Activated CD8-positive, alpha-beta T cell treated with anti-CD3 and anti-CD28 coated beads for 36 hours (primary cell): Measurements from ENCODE around the gene PARVB. TPM values are rescaled to one million over a fixed set of nuclear protein-coding genes. Genes with fewer than 3 reads are reported as not detected.

Experiments
- ATAC-seq: fragments of 200-7000 bp; cut with Tn5 transposase; one replicate; pipeline ENCODE4 v1.10.0; 2021; ENCODE audit warnings: mild to moderate bottlenecking, moderate library complexity
- CTCF ChIA-PET: fragments of 350-600 bp; sonication (Branson Sonifier 250); formaldehyde crosslinking; loops from one replicate; lab custom pipeline; 2021; ENCODE audit warnings: antibody characterized with exemption; lab: Charles Lee
- POLR2A ChIA-PET: fragments of 350-600 bp; sonication (Branson Sonifier 250); formaldehyde crosslinking; loops from one replicate; lab custom pipeline; 2021; ENCODE audit warnings: antibody characterized with exemption; lab: Charles Lee
- DNase-seq: peaks from one replicate; pipeline ENCODE4 v3.0.0-alpha.2; 2020
- H3K27ac Mint-ChIP-seq: one replicate; pipeline ENCODE4 v1.8.0; 2021; ENCODE audit warnings: mild to moderate bottlenecking, mixed read lengths
- H3K27me3 Mint-ChIP-seq: one replicate; pipeline ENCODE4 v1.8.0; 2021; ENCODE audit warnings: mixed read lengths
- H3K36me3 Mint-ChIP-seq: one replicate; pipeline ENCODE4 v1.8.0; 2021; ENCODE audit warnings: low read depth, mixed read lengths
- H3K4me1 Mint-ChIP-seq: one replicate; pipeline ENCODE4 v1.8.0; 2021; ENCODE audit warnings: low read depth, mixed read lengths
- H3K4me3 Mint-ChIP-seq: one replicate; pipeline ENCODE4 v1.8.0; 2021; ENCODE audit warnings: mild to moderate bottlenecking, moderate library complexity, mixed read lengths
- H3K9me3 Mint-ChIP-seq: one replicate; pipeline ENCODE4 v1.8.0; 2021; ENCODE audit warnings: mixed read lengths
- CTCF ChIP-seq: fragments of 200-600 bp; IDR thresholded peaks from one replicate; pipeline ENCODE4 v1.8.0; 2022; ENCODE audit warnings: antibody characterized with exemption, mild to moderate bottlenecking
- intact Hi-C: fragments of 100-400 bp; cut with micrococcal nuclease; formaldehyde crosslinking; loops from one replicate; pipeline ENCODE4 v1.10.0; 2022
- total RNA-seq, 2 experiments: library from RNA; stranded (reverse); gene quantifications; one replicate each; pipeline ENCODE4 v1.2.3, GENCODE V29; 2021

Gene PARVB
- total RNA-seq, 2 experiments from 2014 or later: 71.0 to 73.1 TPM

- DNase-seq (peak; percentile 21), ATAC-seq (no peak)
- intact Hi-C loops: loop anchor here (10.0 kb wide), 1 partner anchor 145 kb away; no protein-coding TSS in a partner anchor
- Mint-ChIP-seq H3K4me1 (peaks cover 26% of the 10 kb centered on the region), H3K27ac (peak overlapping the region; percentile 98), H3K36me3 (peaks cover 19% of the 10 kb centered on the region), H3K27me3 (no peaks in the 10 kb centered on the region), H3K9me3 (no peaks in the 10 kb centered on the region), H3K4me3 (peak overlapping the region; percentile 94)
- TF ChIP-seq CTCF: no peak
- ChIA-PET CTCF (interaction anchor here (2.3 to 2.4 kb wide), 2 partner anchors 187 to 505 kb away, joined by 5 to 13 read pairs; no protein-coding TSS in a partner anchor), POLR2A (interaction anchor here (6.9 kb wide), 1 partner anchor 14 kb away, joined by 59 read pairs; no protein-coding TSS in a partner anchor)
These were observed 156.0 kb downstream of the PARVB start for GRCh38 chr22:44179989-44180705.

- Mint-ChIP-seq H3K27me3 (no peaks in the 10 kb centered on the region), H3K36me3 (peaks cover 19% of the 10 kb centered on the region), H3K27ac (peak within 1 kb of the TSS; percentile 98), H3K4me1 (peaks cover 28% of the 10 kb centered on the region), H3K4me3 (peak within 1 kb of the TSS; percentile 94), H3K9me3 (no peaks in the 10 kb centered on the region)
- ATAC-seq (peak; percentile 41), DNase-seq (peak; percentile 59)
- ChIA-PET POLR2A (interaction anchor here (1.5 to 6.9 kb wide), 2 partner anchors 13 to 154 kb away, joined by 4 to 59 read pairs; no protein-coding TSS in a partner anchor), CTCF (interaction anchor here (0.6 to 2.8 kb wide), 6 partner anchors 13 to 504 kb away, joined by 3 to 13 read pairs (median 6); no protein-coding TSS in a partner anchor)
- TF ChIP-seq CTCF: no peak
- intact Hi-C loops: loop anchor here (10.0 kb wide), 1 partner anchor 144 kb away; no protein-coding TSS in a partner anchor
These were observed 156.6 kb downstream of the PARVB start, which contains the start of gene PARVG for GRCh38 chr22:44180706-44181032. Gene PARVG (plus strand): TSS chr22:44180925. CDS start chr22:44183330, 2,405 bp downstream.

GRCh38 chr22:44181033-44181911, 157.2 kb downstream of the PARVB start:
- peaks cover 20% of the 10 kb centered on the region for H3K36me3 Mint-ChIP-seq
- no peaks in the 10 kb centered on the region for H3K27me3 Mint-ChIP-seq
- peak overlapping the region; percentile 94 for H3K4me3 Mint-ChIP-seq
- DNase-seq (peak; percentile 80), ATAC-seq (peak; percentile 60)
- TF ChIP-seq CTCF: no peak
- intact Hi-C loops: loop anchor here (10.0 kb wide), 1 partner anchor 144 kb away; no protein-coding TSS in a partner anchor
- CTCF ChIA-PET: interaction anchor here (0.6 to 2.8 kb wide), 6 partner anchors 12 to 504 kb away, joined by 3 to 13 read pairs (median 6); no protein-coding TSS in a partner anchor
- no peaks in the 10 kb centered on the region for H3K9me3 Mint-ChIP-seq
- peak overlapping the region; percentile 98 for H3K27ac Mint-ChIP-seq
- POLR2A ChIA-PET: interaction anchor here (1.0 to 6.9 kb wide), 3 partner anchors 13 to 154 kb away, joined by 4 to 59 read pairs (median 4); no protein-coding TSS in a partner anchor
- peaks cover 28% of the 10 kb centered on the region for H3K4me1 Mint-ChIP-seq

DNA sequence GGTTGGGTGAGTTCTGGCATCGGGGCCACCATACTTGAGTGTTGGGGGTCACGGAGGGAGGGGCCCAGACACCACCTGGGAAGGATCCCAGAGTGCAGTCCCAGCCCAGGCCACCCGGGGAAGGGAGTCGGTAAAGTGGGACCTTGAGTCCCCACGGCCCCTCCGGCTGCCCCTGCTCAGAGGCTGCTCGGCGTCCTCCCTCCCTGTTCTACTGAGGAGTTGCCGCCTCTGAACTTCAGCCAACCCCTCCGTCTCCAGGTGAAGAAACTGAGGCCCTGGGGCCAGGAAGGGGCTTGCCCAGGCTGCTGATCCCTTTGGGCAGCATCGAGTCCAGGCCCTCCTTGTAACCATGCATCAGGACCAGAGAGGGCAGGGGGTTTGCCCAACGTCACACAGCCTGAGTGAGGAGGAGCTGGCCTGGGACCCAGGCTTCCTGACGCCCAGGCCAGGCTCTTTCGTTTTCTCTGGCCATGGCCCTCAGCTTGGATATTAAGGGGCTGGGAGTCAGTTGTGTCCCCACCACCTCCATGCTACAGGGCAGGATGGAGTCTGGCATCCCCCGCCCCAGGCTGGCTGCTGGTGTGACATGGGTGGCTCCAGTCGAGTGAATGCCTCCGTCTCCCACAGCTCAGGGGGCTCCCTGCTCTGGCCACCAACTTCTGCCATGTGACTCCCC, 157.9 kb downstream of the PARVB start:
- ATAC-seq (peak; percentile 23), DNase-seq (peak; percentile 54)
- Mint-ChIP-seq H3K27me3 (no peaks in the 10 kb centered on the region), H3K36me3 (peaks cover 22% of the 10 kb centered on the region), H3K9me3 (no peaks in the 10 kb centered on the region), H3K27ac (peak overlapping the region; percentile 98), H3K4me3 (peak overlapping the region; percentile 94), H3K4me1 (peaks cover 28% of the 10 kb centered on the region)
- CTCF ChIA-PET: interaction anchor here (1.2 to 2.8 kb wide), 5 partner anchors 11 to 503 kb away, joined by 4 to 13 read pairs (median 6); no protein-coding TSS in a partner anchor
- intact Hi-C loops: loop anchor here (10.0 kb wide), 1 partner anchor 143 kb away; no protein-coding TSS in a partner anchor
- POLR2A ChIA-PET: interaction anchor here (1.0 to 6.9 kb wide), 3 partner anchors 12 to 155 kb away, joined by 4 to 59 read pairs (median 4); no protein-coding TSS in a partner anchor
- TF ChIP-seq CTCF: peak; percentile 11
